GM19238 (cell line): ENCODE results near the gene NPHP4.

Experiments used
- DNase-seq: peaks from one replicate; pipeline ENCODE4 v3.0.0; 2011; ENCODE audit warnings: low spot score; ENCODE audit not compliant: insufficient read length

NPHP4 gene

GRCh38 chr1:5834477-5835178, 157.6 kb downstream of the NPHP4 start:
- no peak for DNase-seq

DNA sequence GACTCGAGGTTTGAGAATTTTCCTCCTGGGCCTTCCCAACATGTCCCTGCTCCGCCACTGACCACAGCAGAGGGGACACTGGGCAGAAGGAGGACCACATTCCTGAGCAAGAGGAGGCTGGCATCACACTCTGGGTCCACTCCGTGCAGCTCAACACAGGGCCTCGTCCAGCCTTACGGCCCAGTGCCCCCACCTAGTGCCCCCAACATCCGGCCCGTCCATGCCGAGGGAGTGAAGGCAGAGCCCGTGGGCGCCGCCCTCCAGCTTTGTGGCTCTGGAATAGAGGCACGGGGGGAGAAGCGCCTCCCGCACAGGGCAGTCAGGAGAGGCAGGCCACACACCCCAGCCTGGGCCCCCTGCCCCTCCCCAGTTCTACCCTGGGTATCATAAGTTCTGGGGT, 158.3 kb downstream of the NPHP4 start:
- DNase-seq, result no peak

DNA sequence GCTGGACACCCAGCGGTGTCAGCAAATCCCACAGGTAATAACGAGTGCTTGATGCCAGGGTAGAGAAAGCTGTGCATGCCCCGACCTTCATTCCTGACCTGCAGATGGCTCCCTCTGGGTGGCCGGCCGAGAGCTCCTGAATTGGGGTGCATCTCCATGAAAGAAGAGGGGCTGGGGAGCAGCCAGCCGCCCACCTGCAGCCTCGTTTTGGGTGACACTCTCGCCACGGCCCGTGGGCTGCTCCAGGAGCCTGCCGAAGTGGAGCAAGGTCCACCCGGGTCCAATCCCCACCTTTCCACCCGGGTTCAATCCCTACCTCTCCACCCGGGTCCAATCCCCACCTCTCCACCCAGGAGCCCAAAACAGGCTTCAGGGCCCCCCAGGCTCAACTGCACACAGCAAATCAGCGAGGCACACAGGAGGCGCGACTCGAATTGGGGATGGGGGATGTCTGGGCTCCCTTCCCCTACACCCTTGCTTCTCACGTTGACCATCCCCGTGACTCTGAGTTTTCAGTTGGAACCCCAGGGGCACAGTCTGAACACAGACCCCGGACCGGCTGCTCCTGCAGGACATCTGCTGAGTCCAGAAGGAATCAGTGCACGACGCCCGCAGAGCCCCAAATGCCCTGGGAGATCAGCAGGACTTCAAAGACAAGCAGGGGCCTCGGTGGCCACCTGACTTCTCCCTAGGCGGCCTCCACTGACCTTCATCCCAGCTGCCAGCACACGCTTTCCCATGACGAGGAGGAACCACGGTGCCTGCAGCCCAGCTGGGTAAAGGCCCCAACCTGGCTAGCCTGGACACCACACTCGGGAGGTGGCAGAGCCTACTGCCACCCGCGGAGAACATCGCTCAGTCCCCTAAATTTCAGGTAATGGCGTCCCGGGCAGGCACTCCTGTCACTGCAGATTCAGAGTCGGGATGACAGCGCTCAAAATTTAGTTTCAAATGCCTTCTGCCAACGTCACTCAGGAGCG, 159.0 kb downstream of the NPHP4 start:
- DNase-seq, result no peak

GRCh38 chr1:5831600-5832335, 160.5 kb downstream of the NPHP4 start:
- DNase-seq, result no peak

DNA sequence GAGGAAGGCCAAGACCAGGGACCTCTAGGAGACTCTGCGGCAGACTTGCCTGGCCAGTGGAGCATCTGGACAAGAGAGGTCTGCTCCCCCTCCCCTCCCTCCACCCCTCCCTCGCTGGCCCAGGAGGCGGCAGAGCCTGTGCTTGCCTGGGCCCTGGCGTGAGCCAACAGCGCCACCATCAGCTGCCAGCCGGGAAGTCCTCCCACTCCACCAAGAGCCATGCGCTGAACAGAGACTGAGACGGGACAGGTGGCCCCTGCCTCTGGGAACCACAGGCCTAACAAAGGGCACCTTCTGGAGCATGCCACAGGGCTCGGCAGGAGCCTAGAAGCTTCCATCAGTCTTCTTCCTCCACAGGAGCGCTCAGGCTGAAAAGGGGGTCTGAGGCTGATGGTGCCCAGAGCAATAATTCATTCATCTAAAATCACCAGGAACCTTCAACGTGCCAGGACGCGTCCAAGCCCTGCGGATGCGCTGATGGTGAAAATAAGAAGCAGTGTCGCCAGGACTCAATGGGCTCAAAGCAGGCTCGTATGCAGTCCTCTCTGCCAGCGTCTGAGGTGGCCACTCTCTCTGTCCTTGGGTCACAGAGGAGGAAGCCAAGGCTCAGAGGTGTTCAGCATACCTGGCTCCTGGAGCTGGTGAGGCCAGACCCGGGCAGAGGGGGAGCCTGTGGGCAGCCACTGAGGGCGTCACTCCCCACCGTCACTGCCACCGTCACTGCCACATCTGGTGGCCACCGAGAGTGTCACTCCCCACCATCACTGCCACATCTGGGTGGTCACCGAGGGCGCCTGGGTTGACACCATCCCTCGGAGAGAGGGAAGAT, 161.2 kb downstream of the NPHP4 start:
- no peak for DNase-seq

GRCh38 chr1:5829414-5829813, 162.8 kb downstream of the NPHP4 start:
- DNase-seq, result no peak

DNA sequence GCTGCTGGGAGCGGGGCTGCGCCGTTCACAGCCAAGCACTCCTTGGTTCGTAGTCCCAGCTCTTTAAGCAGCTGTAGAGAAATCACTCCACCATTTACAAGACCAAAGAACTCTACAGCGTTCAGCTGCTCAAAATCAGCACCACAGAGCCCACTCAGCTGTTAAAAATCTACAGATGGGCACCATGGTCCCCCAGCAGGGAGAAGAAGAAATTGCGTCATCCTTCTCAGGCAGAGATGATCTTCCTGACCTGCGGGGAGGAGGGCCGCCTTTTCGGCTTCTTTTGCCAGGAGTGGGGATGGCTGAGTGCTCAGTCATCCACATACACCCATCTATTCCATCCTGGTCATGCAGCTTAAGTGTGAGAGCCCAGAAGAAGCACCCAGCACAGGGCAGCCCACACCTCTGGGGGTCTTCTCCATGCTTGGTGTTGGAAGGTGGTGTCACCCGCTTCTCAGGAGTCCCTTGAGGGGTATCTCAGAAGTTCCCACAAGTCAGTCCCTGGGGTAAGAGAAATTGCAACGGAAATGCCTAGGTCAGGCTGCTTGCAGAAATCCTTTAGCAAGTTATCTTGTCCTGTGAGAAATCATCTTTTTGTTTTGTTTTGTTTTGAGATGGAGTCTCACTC, 163.8 kb downstream of the NPHP4 start:
- DNase-seq, result no peak

DNA sequence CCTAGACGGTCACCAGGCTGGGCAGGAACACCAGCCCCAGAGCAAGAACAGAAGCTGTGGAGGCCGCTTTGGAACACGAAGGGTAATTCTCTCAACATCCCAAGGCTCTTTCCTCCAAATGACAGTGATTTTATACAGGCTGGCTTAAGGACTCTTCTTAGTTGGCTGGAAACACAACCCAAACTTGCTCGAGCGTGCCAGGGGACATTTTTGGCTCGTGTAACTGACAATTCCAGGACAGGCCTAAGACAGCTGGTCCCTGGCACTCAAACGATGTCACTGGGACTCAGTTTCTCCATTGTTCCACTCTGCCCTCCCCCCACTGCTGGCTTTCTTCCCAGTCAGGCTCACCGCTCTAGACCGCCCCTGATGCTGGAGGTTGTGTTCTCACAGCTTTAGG, 164.7 kb downstream of the NPHP4 start:
- DNase-seq, result no peak

- DNase-seq, result no peak
These were observed 165.6 kb downstream of the NPHP4 start for GRCh38 chr1:5826601-5827000.

GRCh38 chr1:5822726-5823125, 169.5 kb downstream of the NPHP4 start:
- no peak for DNase-seq

- no peak for DNase-seq
These were observed 170.0 kb downstream of the NPHP4 start for GRCh38 chr1:5822266-5822665.

GRCh38 chr1:5821540-5822176, 170.6 kb downstream of the NPHP4 start:
- no peak for DNase-seq

DNA sequence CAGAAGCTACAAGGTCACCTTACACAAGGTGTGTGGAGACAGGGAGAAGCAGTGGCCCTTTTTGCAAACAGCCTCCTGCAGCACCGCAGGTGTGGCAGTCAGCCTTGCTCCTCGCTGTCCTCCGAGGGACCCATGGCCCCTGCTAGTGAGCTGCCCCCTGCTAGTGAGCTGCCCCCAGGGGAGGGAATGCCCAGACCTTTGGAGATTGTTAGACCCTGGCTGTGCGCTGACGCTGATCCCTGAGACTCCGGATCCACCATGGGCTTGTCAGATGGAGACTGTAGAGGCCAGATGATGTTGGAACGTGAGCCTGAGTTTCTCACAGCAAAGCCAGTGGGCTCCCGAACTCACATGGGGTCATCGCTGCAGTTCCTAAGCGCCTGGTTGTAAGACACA, 172.2 kb downstream of the NPHP4 start:
- DNase-seq, result no peak

DNA sequence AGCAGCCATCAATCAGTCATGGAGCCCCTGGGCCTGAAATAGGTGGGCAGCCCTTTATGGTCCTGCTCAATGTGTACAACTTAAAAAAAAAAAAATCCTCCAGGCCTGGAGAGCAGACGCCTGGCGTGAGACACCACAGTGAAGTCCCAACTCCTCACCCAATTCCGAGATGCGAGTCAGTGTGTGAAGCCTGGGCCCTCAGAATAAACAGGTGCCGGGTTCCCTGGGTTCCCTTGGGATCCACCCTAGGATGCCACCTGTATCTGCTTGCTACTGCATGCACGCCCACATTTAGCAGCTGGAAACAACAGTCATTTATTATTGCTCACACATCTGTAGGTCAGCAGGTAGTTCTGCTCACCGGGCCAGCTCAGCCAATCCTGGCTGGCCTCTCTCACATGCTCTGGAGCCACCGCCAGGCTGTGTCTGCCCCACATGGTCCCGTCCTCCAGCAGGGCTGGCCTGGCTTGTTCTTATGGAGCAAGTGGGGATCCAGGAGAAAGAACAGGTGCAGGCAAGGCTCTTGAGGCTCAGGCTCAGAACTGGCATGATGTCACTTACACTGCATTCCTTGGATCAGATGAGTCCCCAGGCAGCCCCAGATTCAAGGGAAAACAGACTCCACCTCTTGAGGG, 172.7 kb downstream of the NPHP4 start:
- DNase-seq, result no peak

- DNase-seq, result no peak
These were observed 173.5 kb downstream of the NPHP4 start for GRCh38 chr1:5818755-5819154.

- DNase-seq, result no peak
These were observed 176.5 kb downstream of the NPHP4 start for GRCh38 chr1:5815716-5816115.

- no peak for DNase-seq
These were observed 177.0 kb downstream of the NPHP4 start for GRCh38 chr1:5815211-5815610.

DNA sequence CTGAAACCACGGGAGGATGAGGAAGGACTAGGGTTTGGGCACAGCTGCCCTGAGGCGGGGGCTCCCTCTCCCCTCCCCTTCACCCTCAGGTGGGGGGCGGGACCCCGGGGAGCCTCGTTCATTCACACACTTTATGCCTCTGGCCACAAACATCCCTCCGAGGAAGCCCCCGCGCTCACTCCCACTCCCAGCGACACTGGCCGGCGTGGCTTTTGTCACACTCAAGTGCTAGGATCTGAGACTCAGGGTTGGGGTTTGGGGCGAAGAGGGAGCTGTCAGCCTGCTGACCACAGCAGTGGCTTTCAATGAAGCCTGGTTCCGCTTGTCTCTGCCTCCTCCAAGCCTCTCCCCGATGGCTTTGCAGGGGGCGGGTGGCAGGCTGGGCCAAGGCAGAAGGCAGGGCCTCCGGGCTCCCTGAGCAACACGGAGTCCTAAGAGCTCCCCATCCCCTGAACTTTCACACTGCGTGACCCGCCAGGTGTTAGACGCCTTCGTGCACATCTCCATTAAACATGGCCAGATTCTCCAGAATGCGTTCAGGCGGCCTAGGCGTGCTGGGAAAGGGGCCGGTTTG, 178.1 kb downstream of the NPHP4 start:
- DNase-seq, result no peak

GRCh38 chr1:5813480-5813879, 178.7 kb downstream of the NPHP4 start:
- no peak for DNase-seq
